Urinary bladder (tissue), 4 donors: Measurements from ENCODE around the gene MTA2. TPM values are rescaled to one million over a fixed set of nuclear protein-coding genes. Genes with fewer than 3 reads are reported as not detected.
"Not testable (repeated sequence)": the region's sequence is repeated elsewhere in the genome, so short reads cannot be mapped to it uniquely, and the experiment has no call there.

Experiments
- DNase-seq: peaks from one replicate; pipeline ENCODE4 v3.0.0-alpha.2; 2015; ENCODE audit errors: extremely low spot score
- H3K27ac ChIP-seq: one replicate; pipeline ENCODE4 v1.5.1; 2013; ENCODE audit warnings: low read depth, mild to moderate bottlenecking, moderate library complexity
- H3K36me3 ChIP-seq: one replicate; pipeline ENCODE4 v1.6.1; 2013; ENCODE audit warnings: mild to moderate bottlenecking, moderate library complexity; ENCODE audit not compliant: insufficient read depth
- H3K4me1 ChIP-seq: one replicate; pipeline ENCODE4 v1.6.1; 2013; ENCODE audit warnings: mild to moderate bottlenecking, moderate library complexity; ENCODE audit not compliant: insufficient read depth
- H3K4me3 ChIP-seq: one replicate; pipeline ENCODE4 v1.5.1; 2013; ENCODE audit warnings: low read depth, low read length
- WGBS: extraction: QIAGEN DNeasy Blood & Tissue Kit; methylation state at CpG from one replicate; pipeline ENCODE4 v1.1.7; 2013; 5-methylcytosine and 5-hydroxymethylcytosine counted together
- polyA plus RNA-seq: library from polyadenylated mRNA; stranded (reverse); fragments of 200-250 nt; gene quantifications from one replicate; pipeline ENCODE4 v1.2.3, GENCODE V29; 2013
- total RNA-seq: library from RNA; depleted of rRNA; stranded (reverse); fragments of >200 nt; gene quantifications from one replicate; pipeline ENCODE4 v1.2.3, GENCODE V29; 2014
- donor health status: healthy with polysubstance abuse.
- donor health status: healthy.

Gene MTA2
- total and polyA plus RNA-seq, 2 donors = 52.8 to 75.2 TPM

GRCh38 chr11:62575156-62575555 is 26.5 kb downstream of the MTA2 start:
- WGBS = 41% methylated on average over 17 of the region's 17 CpGs
- no peaks in the 10 kb centered on the region for H3K4me1 ChIP-seq

GRCh38 chr11:62574363-62575071 is 27.1 kb downstream of the MTA2 start:
- Histone ChIP-seq H3K36me3 (peaks cover 2% of the 10 kb centered on the region), H3K27ac (peak overlapping the region; percentile 85), H3K4me3 (peak overlapping the region; percentile 50), H3K4me1 (no peaks in the 10 kb centered on the region)
- WGBS = 1% methylated on average over 33 of the region's 33 CpGs
- no peak for DNase-seq

More at GRCh38 chr11:62575156-62575555, 26.5 kb downstream of the MTA2 start:
- Histone ChIP-seq H3K4me3 (no peak overlapping the region), H3K27ac (peak overlapping the region; percentile 24), H3K36me3 (peaks cover 2% of the 10 kb centered on the region)
- no peak for DNase-seq

GRCh38 chr11:62573592-62574362 is 27.9 kb downstream of the MTA2 start, which contains the start of gene EEF1G:
TSS of gene EEF1G (minus strand) at chr11:62573891. CDS start at chr11:62573842, 49 bp downstream.
- H3K4me1 ChIP-seq = no peaks in the 10 kb centered on the region
- H3K4me3 ChIP-seq = peak within 1 kb of the TSS; percentile 64
- WGBS = under 1% methylated on average over 46 of the region's 46 CpGs
- H3K36me3 ChIP-seq = peaks cover 2% of the 10 kb centered on the region
- H3K27ac ChIP-seq = peak within 1 kb of the TSS; percentile 85
- DNase-seq = peak; percentile 99

GRCh38 chr11:62573006-62573591 is 28.6 kb downstream of the MTA2 start:
- Histone ChIP-seq H3K36me3 (peaks cover 4% of the 10 kb centered on the region), H3K4me1 (no peaks in the 10 kb centered on the region), H3K27ac (peak overlapping the region; percentile 84), H3K4me3 (peak overlapping the region; percentile 64)
- WGBS = under 1% methylated on average over 33 of the region's 33 CpGs
- no peak for DNase-seq

GRCh38 chr11:62572431-62572830 is 29.2 kb downstream of the MTA2 start:
- WGBS = 71% methylated on average over 12 of the region's 12 CpGs
- no peak for DNase-seq
- H3K36me3 ChIP-seq = peaks cover 4% of the 10 kb centered on the region
- H3K4me1 ChIP-seq = no peaks in the 10 kb centered on the region
- H3K4me3 ChIP-seq = no peak overlapping the region
- H3K27ac ChIP-seq = no peak overlapping the region

- H3K4me1 ChIP-seq, H3K27ac ChIP-seq, DNase-seq, H3K36me3 ChIP-seq, H3K4me3 ChIP-seq: not testable (repeated sequence)
- 92% methylated on average over 5 of the region's 5 CpGs for WGBS
Observed at GRCh38 chr11:62571493-62571892, 30.2 kb downstream of the MTA2 start.

GRCh38 chr11:62570903-62571302 is 30.8 kb downstream of the MTA2 start:
- WGBS = 90% methylated on average over 5 of the region's 5 CpGs
- H3K4me3 ChIP-seq, H3K4me1 ChIP-seq, DNase-seq, H3K36me3 ChIP-seq, H3K27ac ChIP-seq: not testable (repeated sequence)

- Histone ChIP-seq H3K27ac (no peak overlapping the region), H3K4me3 (no peak overlapping the region), H3K36me3 (peaks cover 9% of the 10 kb centered on the region), H3K4me1 (no peaks in the 10 kb centered on the region)
- no peak for DNase-seq
- WGBS = 73% methylated on average over 1 of the region's 1 CpG
Observed at GRCh38 chr11:62569611-62570010, 32.1 kb downstream of the MTA2 start.

GRCh38 chr11:62567018-62567633 is 34.5 kb downstream of the MTA2 start:
- Histone ChIP-seq H3K4me3 (no peak overlapping the region), H3K27ac (no peak overlapping the region), H3K4me1 (no peaks in the 10 kb centered on the region), H3K36me3 (peaks cover 9% of the 10 kb centered on the region)
- WGBS = 84% methylated on average over 8 of the region's 8 CpGs
- DNase-seq = no peak

GRCh38 chr11:62566247-62566646 is 35.4 kb downstream of the MTA2 start:
- H3K36me3 ChIP-seq = peaks cover 9% of the 10 kb centered on the region
- DNase-seq = no peak
- no peak overlapping the region for H3K4me3 ChIP-seq
- H3K27ac ChIP-seq = no peak overlapping the region
- no peaks in the 10 kb centered on the region for H3K4me1 ChIP-seq
- WGBS = 90% methylated on average over 8 of the region's 8 CpGs

- Histone ChIP-seq H3K4me1 (no peaks in the 10 kb centered on the region), H3K27ac (no peak overlapping the region), H3K4me3 (no peak overlapping the region), H3K36me3 (peaks cover 9% of the 10 kb centered on the region)
- DNase-seq = no peak
- 69% methylated on average over 5 of the region's 5 CpGs for WGBS
Observed at GRCh38 chr11:62565100-62565802, 36.4 kb downstream of the MTA2 start.

- not testable (repeated sequence) for H3K36me3 ChIP-seq, H3K4me1 ChIP-seq, H3K27ac ChIP-seq, H3K4me3 ChIP-seq, DNase-seq
- WGBS = 61% methylated on average over 3 of the region's 3 CpGs
Observed at GRCh38 chr11:62561677-62562230, 39.9 kb downstream of the MTA2 start.
